Measurements from ENCODE around the gene MGST2.

Gene MGST2

DNA sequence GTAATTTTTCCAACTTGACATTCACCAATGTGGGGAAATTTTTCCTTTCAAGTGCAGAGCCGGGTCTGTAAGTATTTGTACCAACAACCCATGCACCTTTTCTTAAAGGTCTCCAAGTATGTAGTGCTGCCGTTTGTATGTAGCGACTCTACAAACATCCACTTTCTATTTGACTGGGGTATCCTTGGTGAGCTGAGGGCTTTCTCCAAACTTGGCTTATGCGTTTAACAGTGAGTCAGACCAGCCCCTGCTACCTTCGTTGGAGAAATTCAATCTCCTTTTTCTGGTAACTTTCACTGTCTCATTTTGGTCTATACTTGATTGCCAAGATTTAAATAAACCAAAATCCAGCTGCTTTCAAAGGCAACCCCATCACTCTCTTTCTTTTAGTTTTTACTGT, 34.9 kb downstream of the MGST2 start:
- DNase-seq = no peak

DNA sequence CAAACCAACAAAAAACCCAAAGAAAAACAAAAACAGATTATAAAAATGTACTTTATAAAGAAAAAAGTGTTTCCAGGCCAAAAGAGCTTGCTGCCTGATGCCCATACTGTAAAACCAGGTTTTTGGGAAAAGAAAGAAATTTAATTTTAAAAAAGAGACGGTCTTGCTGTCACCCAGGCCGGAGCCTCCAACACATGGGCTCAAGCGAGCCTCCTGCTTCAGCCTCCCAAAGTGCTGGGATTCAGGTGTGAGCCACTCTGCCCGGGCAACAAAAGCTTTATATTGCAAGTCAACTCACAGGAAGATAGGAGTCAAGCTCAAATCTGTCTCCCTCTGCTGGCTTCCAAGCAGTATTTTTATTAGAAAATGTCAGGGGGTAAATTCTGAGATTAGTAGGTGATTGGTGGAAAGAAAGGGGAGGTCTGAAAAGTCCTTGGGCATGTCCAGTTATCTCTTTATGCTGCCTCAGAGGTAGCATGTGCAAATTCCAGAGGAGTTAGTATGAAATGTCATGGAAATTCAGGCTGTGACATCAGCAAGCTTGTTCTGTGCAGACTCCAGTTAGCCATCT, 39.4 kb downstream of the MGST2 start:
- DNase-seq = no peak

- no peak for DNase-seq
Measured at GRCh38 chr4:139709660-139710059, 44.0 kb downstream of the MGST2 start.

- no peak for DNase-seq
Measured at GRCh38 chr4:139710073-139710472, 44.5 kb downstream of the MGST2 start.

DNA sequence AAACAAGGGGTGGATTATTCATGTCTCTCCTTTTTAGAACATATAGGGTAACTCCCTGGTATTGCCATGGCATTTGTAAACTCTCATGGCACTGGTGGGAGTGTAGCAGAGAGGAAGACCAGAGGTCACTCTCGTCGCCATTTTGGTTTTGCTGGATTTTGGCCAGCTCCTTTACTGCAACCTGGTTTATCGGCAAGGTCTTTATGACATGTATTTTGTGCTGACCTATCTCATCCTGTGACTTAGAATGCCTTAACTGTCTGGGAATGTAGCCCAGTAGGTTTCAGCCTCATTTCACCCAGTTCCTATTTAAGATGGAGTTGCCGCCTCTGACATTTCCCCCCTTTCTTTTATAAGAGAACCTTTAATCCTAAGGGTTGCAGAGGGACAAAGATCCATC, 45.8 kb downstream of the MGST2 start:
- DNase-seq = no peak

DNA sequence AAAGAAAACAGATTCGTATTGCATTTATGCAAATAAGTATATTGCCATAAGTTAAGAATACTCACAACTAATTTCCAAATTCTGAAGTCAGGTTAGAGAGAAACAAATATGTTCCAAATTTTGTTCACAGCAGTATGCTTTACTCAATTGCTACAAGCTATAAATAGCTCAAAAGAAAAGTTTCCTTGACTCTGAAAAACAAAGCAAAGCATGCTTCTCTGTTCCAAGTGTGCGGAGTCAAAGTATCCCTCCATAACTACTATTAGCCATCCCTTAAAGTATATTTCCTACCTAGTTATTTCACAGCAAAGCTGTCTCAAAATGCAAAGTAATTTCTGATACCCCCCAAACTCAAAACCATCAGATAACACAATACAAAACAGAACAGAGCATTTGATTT, 47.3 kb downstream of the MGST2 start:
- DNase-seq = no peak

- no peak for DNase-seq
Measured at GRCh38 chr4:139715746-139716391, 50.2 kb downstream of the MGST2 start.

- no peak for DNase-seq
Measured at GRCh38 chr4:139718358-139718757, 52.7 kb downstream of the MGST2 start.

DNA sequence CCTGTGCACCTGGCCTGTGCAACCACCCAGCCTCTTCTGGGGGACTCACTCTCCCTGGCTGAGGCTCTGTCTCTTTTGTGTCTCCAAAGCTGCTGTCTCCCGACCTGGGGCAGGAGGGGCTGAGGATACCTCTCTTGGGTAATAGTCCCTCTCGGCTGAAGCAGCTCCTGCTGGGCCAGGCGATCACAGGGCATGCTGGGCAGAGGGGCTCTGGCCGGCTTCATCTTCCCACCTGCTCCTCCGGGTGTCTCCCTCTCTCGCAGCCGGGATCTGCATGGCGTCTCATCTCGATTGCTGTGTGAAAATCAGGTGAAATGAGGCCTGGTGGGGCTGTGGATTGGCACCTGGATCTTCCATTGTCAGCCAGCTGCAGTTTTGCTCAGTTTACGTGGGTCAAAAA, 53.2 kb downstream of the MGST2 start:
- no peak for DNase-seq

GRCh38 chr4:139719381-139720101, 53.9 kb downstream of the MGST2 start:
- no peak for DNase-seq

GRCh38 chr4:139720806-139721205, 55.2 kb downstream of the MGST2 start:
- DNase-seq = no peak

DNA sequence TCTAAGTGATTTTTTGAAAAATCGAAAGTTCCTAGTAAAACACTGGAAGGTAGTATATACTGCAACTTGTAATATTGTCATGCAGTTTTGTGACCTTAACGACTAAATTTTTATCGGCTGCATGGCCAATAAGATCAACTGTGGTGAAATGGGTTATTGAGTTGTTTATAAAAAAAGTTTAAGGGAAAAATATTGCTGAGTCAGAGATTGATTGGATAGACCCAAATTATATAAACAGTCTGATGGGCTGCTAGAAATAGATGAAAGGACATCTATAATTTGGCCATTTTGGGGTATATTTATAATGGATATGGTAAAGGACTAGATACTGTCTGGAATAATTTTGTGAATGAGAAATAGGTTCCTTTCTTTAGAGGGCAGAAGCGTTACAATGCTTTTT, 56.2 kb downstream of the MGST2 start:
- no peak for DNase-seq

- DNase-seq = no peak
Measured at GRCh38 chr4:139725236-139725635, 59.6 kb downstream of the MGST2 start.

- DNase-seq = no peak
Measured at GRCh38 chr4:139726615-139727014, 61.0 kb downstream of the MGST2 start.

DNA sequence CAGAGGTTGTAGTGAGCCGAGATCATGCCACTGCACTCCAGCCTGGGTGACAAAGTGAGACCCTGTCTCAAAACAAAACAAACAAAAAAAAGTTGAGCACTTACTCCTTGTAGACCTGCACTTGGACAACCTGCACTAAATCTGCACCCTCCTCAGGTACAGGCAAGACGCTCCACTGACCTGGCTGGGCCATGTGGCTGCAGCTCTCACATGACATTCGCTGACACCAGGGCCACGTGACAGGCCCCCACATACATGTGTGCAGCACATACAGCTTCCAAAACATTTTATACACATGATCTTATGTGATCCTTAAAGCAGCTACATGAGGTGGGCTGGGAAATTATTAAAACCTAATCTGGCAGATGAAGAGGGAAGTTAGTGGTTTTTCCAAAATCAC, 62.5 kb downstream of the MGST2 start:
- DNase-seq = no peak

DNA sequence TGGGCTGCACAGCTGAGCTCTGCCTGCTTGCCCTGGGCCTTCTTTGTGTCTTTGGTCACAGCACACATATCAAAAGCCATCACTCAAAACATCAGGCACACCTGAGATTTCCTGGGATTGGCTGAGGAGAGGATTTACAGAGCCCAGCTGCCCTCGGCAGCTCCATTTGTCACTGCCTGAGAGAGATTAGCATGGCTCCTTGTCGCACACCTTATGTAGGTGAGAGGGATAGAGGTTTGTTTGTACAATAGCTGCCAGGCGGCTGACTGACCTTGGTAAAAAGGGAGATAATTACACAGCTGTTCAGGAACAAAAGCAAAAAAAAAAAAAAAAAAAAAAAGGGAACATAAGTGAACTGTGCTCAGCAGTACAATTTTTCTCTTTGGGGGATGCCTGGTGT, 63.2 kb downstream of the MGST2 start:
- no peak for DNase-seq

GRCh38 chr4:139732991-139733570, 67.5 kb downstream of the MGST2 start:
- no peak for DNase-seq

DNA sequence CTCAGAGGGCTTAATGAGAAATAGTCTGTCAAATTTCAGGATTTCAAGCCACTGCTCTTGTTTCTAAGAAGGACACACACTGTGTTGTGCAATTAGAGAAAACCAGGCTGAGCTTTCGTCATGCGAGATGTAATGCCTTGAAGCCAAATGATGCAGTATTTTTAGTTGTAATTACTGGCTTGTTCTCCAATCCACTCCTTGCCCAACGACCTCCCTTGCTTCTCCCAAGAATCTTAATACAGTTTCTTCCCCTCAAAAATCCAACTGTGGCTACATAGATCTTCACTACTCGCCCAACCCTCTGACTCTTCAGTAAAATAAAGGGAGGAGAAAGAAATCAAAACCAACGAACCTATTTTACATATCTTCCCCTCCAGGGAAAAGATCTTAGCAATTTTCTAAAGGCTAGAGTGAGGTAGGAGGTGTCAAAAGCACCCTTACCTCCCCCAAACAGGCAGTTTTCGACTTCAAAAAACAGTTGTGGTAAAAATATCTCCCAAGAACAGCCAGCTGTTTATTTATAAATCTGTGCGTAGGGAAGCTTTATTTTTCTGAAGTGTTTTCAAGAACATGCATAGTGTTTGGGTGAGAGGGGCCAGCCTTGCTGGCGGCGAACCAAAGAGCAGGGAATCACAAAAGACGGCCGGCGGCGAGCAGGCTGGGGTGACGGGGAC, 68.7 kb downstream of the MGST2 start:
- peak in 1 of 51 donors; percentile 52 for DNase-seq

DNA sequence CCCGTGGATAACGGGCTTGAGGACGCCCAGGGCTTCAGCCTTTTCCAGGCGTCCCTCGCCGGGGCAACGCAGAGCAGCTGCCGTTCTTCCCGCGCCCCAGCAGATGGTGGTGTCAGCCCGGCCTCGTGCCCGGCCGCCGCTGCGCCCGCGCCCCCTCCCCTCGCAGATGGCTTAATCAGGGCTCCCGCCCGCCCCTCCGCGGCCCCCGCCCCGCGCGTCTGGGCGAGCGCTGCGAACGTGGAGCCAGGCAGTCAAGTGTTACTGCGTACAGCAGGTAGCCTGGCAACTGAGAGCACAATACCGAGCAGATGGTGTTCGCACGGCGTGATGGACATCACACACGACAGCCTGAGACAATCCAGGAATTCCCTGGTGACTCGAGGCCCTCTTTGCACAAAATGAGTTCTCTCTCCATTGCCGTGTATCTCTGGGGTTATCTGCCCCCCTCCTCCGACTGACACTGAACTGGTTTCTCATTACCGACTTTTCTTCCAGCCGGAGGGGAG, 69.3 kb downstream of the MGST2 start:
- peak; percentile 19 to 91 (median 77) for DNase-seq

DNA sequence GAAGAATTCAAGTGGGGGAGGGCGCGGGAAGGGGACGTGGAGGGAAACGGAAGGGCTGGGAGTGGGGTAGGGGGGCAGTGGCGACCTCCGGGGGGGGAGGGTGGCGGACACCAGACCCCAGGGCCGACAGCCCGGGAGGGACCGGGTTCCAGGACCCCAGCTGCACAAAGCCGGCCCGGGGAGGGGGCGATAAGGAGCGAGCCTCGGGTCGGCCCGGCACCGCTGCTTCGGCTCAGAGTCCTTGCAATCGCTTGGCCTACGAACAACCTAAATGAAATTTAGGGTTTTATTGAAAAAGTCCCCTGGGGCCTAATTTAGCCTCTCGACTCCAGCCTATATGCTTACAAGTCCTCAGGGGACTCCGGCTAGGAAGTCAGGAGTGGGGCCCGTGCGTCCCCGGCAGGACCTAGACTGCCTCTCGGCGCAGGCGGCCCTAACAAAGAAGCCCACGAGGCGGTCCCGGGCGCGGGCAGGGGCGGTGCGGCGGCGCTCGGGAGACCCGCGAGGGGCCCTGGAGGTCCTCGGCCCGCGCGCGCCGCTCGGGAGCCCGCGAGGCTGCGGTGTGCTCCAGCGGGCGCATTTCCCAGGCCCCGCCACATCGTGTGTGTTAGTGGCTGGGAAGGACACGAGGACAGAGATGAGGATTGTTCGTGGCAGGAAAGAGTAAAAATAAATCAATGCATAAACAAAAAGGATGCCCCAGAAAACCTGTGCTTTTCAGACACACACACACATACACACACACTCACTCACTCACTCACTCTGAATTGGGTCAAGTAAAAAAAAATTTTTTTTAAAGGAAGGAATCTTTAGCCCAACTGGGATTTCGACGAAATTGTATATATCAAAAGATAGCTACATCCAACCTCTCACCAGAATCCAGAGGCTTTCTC, 70.0 kb downstream of the MGST2 start:
- peak in 28 of 51 donors; percentile 9 to 70 (median 30) for DNase-seq

GRCh38 chr4:139736274-139736660, 70.6 kb downstream of the MGST2 start:
- DNase-seq = no peak
